A549 (cell line): ENCODE results near the gene BLTP3A.

Experiments
- BCL3 ChIP-seq: fragments of >200 bp; sonication (Bioruptor Twin); formaldehyde crosslinking; IDR thresholded peaks from 3 replicates; pipeline ENCODE4 v1.6.1; 2016
- CEBPB ChIP-seq, 2 experiments: fragments of >200 bp in 1 of 2; sonication (Bioruptor Twin) in 1 of 2; formaldehyde crosslinking in 1 of 2; IDR thresholded peaks; 2 replicates each; pipeline ENCODE4 v1.6.1; 2012 to 2016
- CHD2 ChIP-seq: fragments of 150-350 bp; IDR thresholded peaks from 2 replicates; pipeline ENCODE4 v1.6.1; 2014; ENCODE audit warnings: low read length; ENCODE audit not compliant: partially characterized antibody
- EP300 ChIP-seq, 2 experiments: fragments of >200 bp; sonication (Bioruptor Twin); formaldehyde crosslinking; IDR thresholded peaks; 2 replicates in 1 of 2; 3 replicates in 1 of 2; pipeline ENCODE4 v1.6.1; 2016 to 2017
- ESRRA ChIP-seq: fragments of 150-350 bp; IDR thresholded peaks from 2 replicates; pipeline ENCODE4 v1.6.1; 2014; ENCODE audit warnings: mild to moderate bottlenecking, low read length, borderline replicate concordance
- JUNB ChIP-seq: fragments of >200 bp; sonication (Bioruptor Twin); formaldehyde crosslinking; IDR thresholded peaks from 2 replicates; pipeline ENCODE4 v1.6.1; 2016
- KDM1A ChIP-seq: fragments of 200-600 bp; sonication (generic); IDR thresholded peaks from 2 replicates; pipeline ENCODE4 v1.6.1; 2016; ENCODE audit warnings: low read depth, mild to moderate bottlenecking
- MYC ChIP-seq: IDR thresholded peaks from 2 replicates; pipeline ENCODE4 v1.6.1; 2012; ENCODE audit warnings: mild to moderate bottlenecking, inconsistent platforms, low read length, improper control_type of control experiment, borderline replicate concordance
- RCOR1 ChIP-seq: fragments of 150-350 bp; IDR thresholded peaks from 2 replicates; pipeline ENCODE4 v1.6.1; 2014; ENCODE audit warnings: antibody characterized with exemption, low read length, low read depth
- REST ChIP-seq: fragments of 200-600 bp; sonication (generic); IDR thresholded peaks from 2 replicates; pipeline ENCODE4 v1.6.1; 2016; ENCODE audit warnings: antibody characterized with exemption, mild to moderate bottlenecking, moderate library complexity
- ZNF302 ChIP-seq: fragments of 250-450 bp; sonication (Bioruptor Pico); IDR thresholded peaks from 2 replicates; pipeline ENCODE4 v1.9.0; 2021; ENCODE audit warnings: inconsistent platforms, mild to moderate bottlenecking, moderate library complexity

- no peak for TF ChIP-seq CHD2
- no peak for TF ChIP-seq EP300 (IDR thresholded peaks at IDR 0.05)
- no peak for TF ChIP-seq BCL3
- no peak for TF ChIP-seq RCOR1
- no peak for TF ChIP-seq ZNF302
- TF ChIP-seq MYC, result no peak
- no peak for TF ChIP-seq JUNB
- no peak for TF ChIP-seq KDM1A
- TF ChIP-seq ESRRA, result no peak
- TF ChIP-seq REST, result no peak
- no peak for TF ChIP-seq CEBPB (IDR thresholded peaks at IDR 0.05)
Measured at GRCh38 chr6:34748757-34749156, 43.1 kb upstream of the BLTP3A start.
